ENCODE results near the gene SPSB3. TPM values are rescaled to one million over a fixed set of nuclear protein-coding genes. Genes with fewer than 3 reads are reported as not detected.

The SPSB3 gene
- total RNA-seq, 4 donors from 2014 or later: 86.2 to 161 (median 88.3) TPM

GRCh38 chr16:1766701-1767100 is 15.7 kb downstream of the SPSB3 start:
- H3K27ac ChIP-seq: no peak overlapping the region
- no peaks in the 10 kb centered on the region for H3K9me3 ChIP-seq
- H3K27me3 ChIP-seq: no peaks in the 10 kb centered on the region
- no peak overlapping the region for H3K4me3 ChIP-seq
- H3K36me3 ChIP-seq: peaks cover 0 to 63% of the 10 kb centered on the region in 2 donors
- DNase-seq (no peak), ATAC-seq (no peak)
- peaks cover 9 to 13% of the 10 kb centered on the region in 2 donors for H3K4me1 ChIP-seq
- in situ Hi-C loops (cut with MboI; ENCODE audit: low sequenced_read_pairs in 4 of 4) (no loop called here), intact Hi-C loops (cut with DNase I; ENCODE audit: low total_unique reads) (no loop called here)
- TF ChIP-seq, protein P1, sequence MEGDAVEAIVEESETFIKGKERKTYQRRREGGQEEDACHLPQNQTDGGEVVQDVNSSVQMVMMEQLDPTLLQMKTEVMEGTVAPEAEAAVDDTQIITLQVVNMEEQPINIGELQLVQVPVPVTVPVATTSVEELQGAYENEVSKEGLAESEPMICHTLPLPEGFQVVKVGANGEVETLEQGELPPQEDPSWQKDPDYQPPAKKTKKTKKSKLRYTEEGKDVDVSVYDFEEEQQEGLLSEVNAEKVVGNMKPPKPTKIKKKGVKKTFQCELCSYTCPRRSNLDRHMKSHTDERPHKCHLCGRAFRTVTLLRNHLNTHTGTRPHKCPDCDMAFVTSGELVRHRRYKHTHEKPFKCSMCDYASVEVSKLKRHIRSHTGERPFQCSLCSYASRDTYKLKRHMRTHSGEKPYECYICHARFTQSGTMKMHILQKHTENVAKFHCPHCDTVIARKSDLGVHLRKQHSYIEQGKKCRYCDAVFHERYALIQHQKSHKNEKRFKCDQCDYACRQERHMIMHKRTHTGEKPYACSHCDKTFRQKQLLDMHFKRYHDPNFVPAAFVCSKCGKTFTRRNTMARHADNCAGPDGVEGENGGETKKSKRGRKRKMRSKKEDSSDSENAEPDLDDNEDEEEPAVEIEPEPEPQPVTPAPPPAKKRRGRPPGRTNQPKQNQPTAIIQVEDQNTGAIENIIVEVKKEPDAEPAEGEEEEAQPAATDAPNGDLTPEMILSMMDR (IDR thresholded peaks at IDR 0.05 in 4 of 5, conservative IDR thresholded peaks at IDR 0.05 in 1 of 5): no peak
- no peak for TF ChIP-seq POLR2A (IDR thresholded peaks at IDR 0.05)

DNA sequence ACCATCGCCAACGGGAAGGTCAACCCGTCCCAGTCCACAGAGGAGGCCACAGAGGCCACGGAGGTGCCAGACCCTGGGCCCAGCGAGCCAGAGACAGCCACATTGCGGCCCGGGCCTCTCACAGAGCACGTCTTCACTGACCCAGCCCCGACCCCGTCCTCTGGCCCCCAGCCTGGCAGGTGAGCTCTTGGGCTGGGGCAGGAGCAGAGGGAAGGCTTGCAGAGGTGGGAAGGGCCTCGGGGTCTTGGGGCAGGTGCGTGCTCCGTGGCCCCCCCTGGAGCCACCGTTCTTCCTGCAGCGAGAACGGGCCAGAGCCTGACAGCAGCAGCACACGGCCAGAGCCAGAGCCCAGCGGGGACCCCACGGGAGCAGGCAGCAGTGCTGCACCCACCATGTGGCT is 16.1 kb downstream of the SPSB3 start:
- DNase-seq: no peak
- in situ Hi-C loops (cut with MboI; ENCODE audit: low sequenced_read_pairs in 4 of 4): no loop called here
- intact Hi-C loops (cut with DNase I; ENCODE audit: low total_unique reads): no loop called here

DNA sequence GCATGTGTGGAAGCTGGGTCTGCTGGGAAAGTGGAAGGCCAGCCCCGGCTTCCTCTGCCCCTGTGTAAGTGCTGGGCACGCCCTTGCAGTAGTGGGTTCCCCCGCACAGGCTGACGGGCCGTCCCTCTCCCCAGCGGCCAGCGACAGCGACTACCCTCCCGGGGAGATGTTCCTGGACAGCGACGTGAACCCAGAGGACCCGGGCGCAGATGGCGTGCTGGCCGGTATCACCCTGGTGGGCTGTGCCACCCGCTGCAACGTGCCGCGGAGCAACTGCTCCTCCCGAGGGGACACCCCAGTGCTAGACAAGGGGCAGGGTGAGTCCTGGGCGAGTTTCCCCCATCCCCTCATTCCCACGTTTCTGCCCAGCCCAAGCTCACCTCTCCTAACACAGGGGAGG is 16.5 kb downstream of the SPSB3 start:
- DNase-seq (no peak), ATAC-seq (no peak)
- Histone ChIP-seq H3K27ac (no peak overlapping the region), H3K27me3 (no peaks in the 10 kb centered on the region), H3K4me1 (peaks cover 8 to 9% of the 10 kb centered on the region in 2 donors), H3K36me3 (peaks cover 0 to 69% of the 10 kb centered on the region in 2 donors), H3K4me3 (no peak overlapping the region), H3K9me3 (no peaks in the 10 kb centered on the region)
- TF ChIP-seq POLR2A (IDR thresholded peaks at IDR 0.05): no peak
- TF ChIP-seq, protein P1 (IDR thresholded peaks at IDR 0.05 in 4 of 5, conservative IDR thresholded peaks at IDR 0.05 in 1 of 5): no peak
- in situ Hi-C loops (cut with MboI; ENCODE audit: low sequenced_read_pairs in 4 of 4) (no loop called here), intact Hi-C loops (cut with DNase I; ENCODE audit: low total_unique reads) (no loop called here)

More for the DNA sequence above, 16.1 kb downstream of the SPSB3 start:
- Histone ChIP-seq H3K4me1 (peaks cover 8 to 11% of the 10 kb centered on the region in 2 donors), H3K27ac (no peak overlapping the region), H3K4me3 (no peak overlapping the region), H3K27me3 (no peaks in the 10 kb centered on the region), H3K36me3 (peaks cover 0 to 65% of the 10 kb centered on the region in 2 donors), H3K9me3 (no peaks in the 10 kb centered on the region)
- no peak for ATAC-seq
- no peak for TF ChIP-seq POLR2A (IDR thresholded peaks at IDR 0.05)
- TF ChIP-seq, protein P1 (IDR thresholded peaks at IDR 0.05 in 4 of 5, conservative IDR thresholded peaks at IDR 0.05 in 1 of 5): no peak

DNA sequence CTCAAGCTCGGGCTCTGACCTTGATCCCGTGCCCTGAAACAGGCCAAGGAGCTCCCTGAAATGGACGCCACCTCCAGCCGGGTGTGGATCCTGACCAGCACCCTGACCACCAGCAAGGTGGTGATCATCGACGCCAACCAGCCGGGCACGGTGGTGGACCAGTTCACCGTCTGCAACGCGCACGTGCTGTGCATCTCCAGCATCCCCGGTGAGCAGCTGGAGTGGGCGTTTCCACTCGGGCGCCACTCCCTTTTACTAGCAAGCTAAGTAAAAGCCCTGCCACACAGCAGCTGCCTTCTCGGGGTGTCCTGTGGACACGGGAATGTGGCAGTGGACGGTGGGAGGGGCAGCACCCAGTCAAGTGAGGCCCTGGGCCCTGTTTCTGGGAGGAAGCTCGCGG is 17.4 kb downstream of the SPSB3 start:
- intact Hi-C loops (cut with DNase I; ENCODE audit: low total_unique reads) (loop anchor here (5.0 kb wide), 1 partner anchor 338 kb away; no protein-coding TSS in a partner anchor), in situ Hi-C loops (cut with MboI; ENCODE audit: low sequenced_read_pairs in 4 of 4) (no loop called here)
- no peaks in the 10 kb centered on the region for H3K27me3 ChIP-seq
- peaks cover 0 to 78% of the 10 kb centered on the region in 2 donors for H3K36me3 ChIP-seq
- DNase-seq (no peak), ATAC-seq (no peak)
- TF ChIP-seq POLR2A (IDR thresholded peaks at IDR 0.05): no peak
- TF ChIP-seq, protein P1 (IDR thresholded peaks at IDR 0.05 in 4 of 5, conservative IDR thresholded peaks at IDR 0.05 in 1 of 5): no peak
- no peak overlapping the region for H3K27ac ChIP-seq
- no peaks in the 10 kb centered on the region for H3K9me3 ChIP-seq
- H3K4me1 ChIP-seq: peaks cover under 1 to 3% of the 10 kb centered on the region in 2 donors
- no peak overlapping the region for H3K4me3 ChIP-seq

Data from gastrocnemius medialis (tissue), 4 donors.